ENCODE results near the gene MACO1.

DNA sequence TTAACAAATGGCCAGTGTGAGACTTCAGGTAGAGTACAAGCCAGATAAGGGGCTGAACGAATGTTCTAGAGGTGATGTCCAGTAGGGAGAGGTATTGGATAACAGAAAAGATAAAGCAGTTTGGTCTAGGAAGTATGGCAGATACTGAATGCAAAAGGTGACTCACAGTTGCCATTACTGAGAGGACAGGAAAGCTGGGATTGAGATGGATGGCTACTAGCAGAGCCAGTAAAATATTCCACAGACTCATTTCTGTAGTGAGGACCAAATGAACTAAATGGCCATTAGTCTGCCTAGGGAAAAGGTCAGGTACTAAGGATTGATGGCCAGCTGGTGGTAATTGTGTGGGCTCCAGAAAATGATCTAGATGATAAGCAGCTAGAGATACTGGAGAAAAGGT, 11.5 kb downstream of the MACO1 start:
- TF ChIP-seq, protein P1, sequence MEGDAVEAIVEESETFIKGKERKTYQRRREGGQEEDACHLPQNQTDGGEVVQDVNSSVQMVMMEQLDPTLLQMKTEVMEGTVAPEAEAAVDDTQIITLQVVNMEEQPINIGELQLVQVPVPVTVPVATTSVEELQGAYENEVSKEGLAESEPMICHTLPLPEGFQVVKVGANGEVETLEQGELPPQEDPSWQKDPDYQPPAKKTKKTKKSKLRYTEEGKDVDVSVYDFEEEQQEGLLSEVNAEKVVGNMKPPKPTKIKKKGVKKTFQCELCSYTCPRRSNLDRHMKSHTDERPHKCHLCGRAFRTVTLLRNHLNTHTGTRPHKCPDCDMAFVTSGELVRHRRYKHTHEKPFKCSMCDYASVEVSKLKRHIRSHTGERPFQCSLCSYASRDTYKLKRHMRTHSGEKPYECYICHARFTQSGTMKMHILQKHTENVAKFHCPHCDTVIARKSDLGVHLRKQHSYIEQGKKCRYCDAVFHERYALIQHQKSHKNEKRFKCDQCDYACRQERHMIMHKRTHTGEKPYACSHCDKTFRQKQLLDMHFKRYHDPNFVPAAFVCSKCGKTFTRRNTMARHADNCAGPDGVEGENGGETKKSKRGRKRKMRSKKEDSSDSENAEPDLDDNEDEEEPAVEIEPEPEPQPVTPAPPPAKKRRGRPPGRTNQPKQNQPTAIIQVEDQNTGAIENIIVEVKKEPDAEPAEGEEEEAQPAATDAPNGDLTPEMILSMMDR (IDR thresholded peaks at IDR 0.05; ENCODE audit: low read depth, low read length, poor library complexity, severe bottlenecking): no peak
- TF ChIP-seq EZH2phosphoT487 (IDR thresholded peaks at IDR 0.05; ENCODE audit: borderline replicate concordance, low read length): no peak

Measured in DOHH2 (cell line).